Endothelial cell of umbilical vein (primary cell): ENCODE data around the gene FAM124B. TPM values are rescaled to one million over a fixed set of nuclear protein-coding genes. Genes with fewer than 3 reads are reported as not detected.

Source experiments
- BruUV-seq: library from RNA; stranded (reverse); fragments of 400-500 nt; replicated peaks from 2 replicates; lab custom pipeline; 2021; lab: Mats Ljungman, UMichigan
- CTCF ChIA-PET: fragments of 300-600, 350-600 bp; sonication (Branson Sonifier 250); formaldehyde crosslinking; loops from one replicate; lab custom pipeline; 2021; ENCODE audit warnings: antibody characterized with exemption, inconsistent platforms; lab: Charles Lee
- POLR2A ChIA-PET: fragments of 300-600, 350-600 bp; sonication (Branson Sonifier 250); formaldehyde crosslinking; loops from one replicate; lab custom pipeline; 2021; ENCODE audit warnings: antibody characterized with exemption, inconsistent platforms; lab: Charles Lee
- DNase-seq: peaks from one replicate; pipeline ENCODE4 v3.0.0-alpha.2; 2011; ENCODE audit warnings: low read depth, low spot score
- FAIRE-seq: peaks from 2 replicates; lab custom pipeline; 2011; peaks lifted over from hg19 to GRCh38; lab: Jason Lieb, UNC
- H2AFZ ChIP-seq: 2 replicates; pipeline ENCODE4 v1.6.0; 2012; ENCODE audit warnings: low read depth, low read length, control low read depth, inconsistent platforms
- H3K27ac ChIP-seq: 2 replicates; pipeline ENCODE4 v1.5.1; 2011; ENCODE audit warnings: low read depth, mild to moderate bottlenecking, control low read depth, low read length, moderate library complexity; ENCODE audit not compliant: insufficient read depth
- H3K27me3 ChIP-seq, 2 experiments: 2 replicates each; pipeline versions ENCODE4 v1.6.0 to v1.6.1; 2011; ENCODE audit warnings: low read length in 2 of 2, mixed read lengths in 1 of 2; ENCODE audit not compliant: control insufficient read depth in 2 of 2, insufficient read depth in 2 of 2
- H3K36me3 ChIP-seq, 2 experiments: 2 replicates in 1 of 2; 3 replicates in 1 of 2; pipeline ENCODE4 v1.5.1; 2011; ENCODE audit warnings: low read length in 2 of 2, mild to moderate bottlenecking in 1 of 2, moderate library complexity in 1 of 2; ENCODE audit not compliant: control insufficient read depth in 2 of 2, insufficient read depth in 2 of 2; ENCODE audit errors: extremely low read depth in 1 of 2
- H3K4me1 ChIP-seq: 3 replicates; pipeline ENCODE4 v1.5.1; 2011; ENCODE audit warnings: mild to moderate bottlenecking, low read length; ENCODE audit not compliant: control insufficient read depth, insufficient read depth; ENCODE audit errors: extremely low read depth
- H3K4me2 ChIP-seq: 2 replicates; pipeline ENCODE4 v1.6.1; 2011; ENCODE audit warnings: low read length, control low read depth, mixed read lengths; ENCODE audit not compliant: insufficient read depth
- H3K4me3 ChIP-seq, 3 experiments: fragments of 200-600 bp in 1 of 3; sonication (generic), shearing (Covaris generic) in 1 of 3; replicated peaks in 1 of 3; 2 replicates each; pipeline ENCODE4 v1.5.1; 2011 to 2016; ENCODE audit warnings: control low read depth in 3 of 3, low read length in 3 of 3, mild to moderate bottlenecking in 2 of 3, inconsistent platforms in 1 of 3, low read depth in 1 of 3, moderate library complexity in 1 of 3; ENCODE audit not compliant: insufficient read depth in 1 of 3
- H3K79me2 ChIP-seq: 2 replicates; pipeline ENCODE4 v1.6.0; 2012; ENCODE audit warnings: low read length, inconsistent platforms; ENCODE audit not compliant: control insufficient read depth, insufficient read depth
- H3K9ac ChIP-seq: replicated peaks from 2 replicates; pipeline ENCODE3; 2011; ENCODE audit warnings: low read length, control low read depth; ENCODE audit not compliant: insufficient read depth; ENCODE audit errors: extremely low read depth
- H3K9me1 ChIP-seq: replicated peaks from 3 replicates; pipeline ENCODE4 v1.6.0; 2011; ENCODE audit warnings: mild to moderate bottlenecking, low read length; ENCODE audit not compliant: control insufficient read depth, insufficient read depth; ENCODE audit errors: extremely low read depth
- H3K9me3 ChIP-seq: replicated peaks from 2 replicates; pipeline ENCODE4 v1.5.1; 2012; ENCODE audit warnings: low read length, inconsistent platforms; ENCODE audit not compliant: control insufficient read depth, insufficient read depth
- H4K20me1 ChIP-seq: replicated peaks from 2 replicates; pipeline ENCODE3; 2011; ENCODE audit warnings: mild to moderate bottlenecking, low read length; ENCODE audit not compliant: control insufficient read depth, insufficient read depth; ENCODE audit errors: extremely low read depth
- FOS ChIP-seq: IDR thresholded peaks from 2 replicates; pipeline ENCODE4 v1.6.1; 2011; ENCODE audit warnings: mild to moderate bottlenecking, low read length, moderate library complexity, borderline replicate concordance; ENCODE audit not compliant: insufficient read depth
- GATA2 ChIP-seq: IDR thresholded peaks from 2 replicates; pipeline ENCODE4 v1.7.0; 2011; ENCODE audit warnings: low read depth, mild to moderate bottlenecking, moderate library complexity, mixed read lengths, low read length; ENCODE audit not compliant: insufficient read length, insufficient read depth
- JUN ChIP-seq: IDR thresholded peaks from 2 replicates; pipeline ENCODE4 v1.6.1; 2011; ENCODE audit warnings: borderline replicate concordance, low read depth; ENCODE audit not compliant: insufficient read length, insufficient read depth
- MYC ChIP-seq: IDR thresholded peaks from one replicate; pipeline ENCODE4 v1.6.1; 2011; ENCODE audit warnings: mild to moderate bottlenecking, low read depth, low read length
- POLR2A ChIP-seq: IDR thresholded peaks from 2 replicates; pipeline ENCODE4 v1.6.1; 2012; ENCODE audit warnings: low read depth, mild to moderate bottlenecking, control low read depth, low read length
- POLR2AphosphoS5 ChIP-seq: IDR thresholded peaks from 2 replicates; pipeline ENCODE4 v1.6.1; 2012; ENCODE audit warnings: low read depth, mild to moderate bottlenecking, control low read depth, low read length, moderate library complexity; ENCODE audit not compliant: insufficient read depth
- dilution Hi-C: fragments of 300-500 bp; cut with MboI; formaldehyde crosslinking; loops from one replicate; pipeline ENCODE4 v1.15.0; 2019; ENCODE audit warnings: low sequenced_read_pairs; ENCODE audit not compliant: extremely low pct_ligation_motif_present
- intact Hi-C: fragments of 100-400 bp; cut with micrococcal nuclease; formaldehyde crosslinking; loops from one replicate; pipeline ENCODE4 v1.10.0; 2022
- polyA plus RNA-seq, 4 experiments: library from polyadenylated mRNA; depleted of rRNA in 3 of 4; stranded (reverse) in 3 of 4; unstranded in 1 of 4; fragments of >200 nt; gene quantifications; 2 replicates each; pipeline versions ENCODE4 v1.2.1 to v1.2.3, GENCODE V29; 2011 to 2012; ENCODE audit warnings: missing spikeins in 1 of 4
- total RNA-seq: library from RNA; stranded (reverse); gene quantifications from 2 replicates; pipeline ENCODE4 v1.2.3, GENCODE V29; 2021
- TF ChIP-seq, protein P1 (sequence below), 2 donors: IDR thresholded peaks; 1 replicate in 1 of 2; 2 replicates in 1 of 2; pipeline ENCODE4 v1.5.1; 2011; ENCODE audit warnings: low read length in 2 of 2, mild to moderate bottlenecking in 2 of 2, moderate library complexity in 2 of 2, control low read depth in 1 of 2, inconsistent platforms in 1 of 2, low read depth in 1 of 2; ENCODE audit not compliant: insufficient read depth in 1 of 2; ENCODE audit errors: extremely low read depth in 1 of 2
- TF ChIP-seq, protein P2 (sequence below): IDR thresholded peaks from 2 replicates; pipeline ENCODE4 v1.6.1; 2011; ENCODE audit not compliant: insufficient read depth, insufficient read length

Gene FAM124B
- total and polyA plus RNA-seq, 2 donors (not counting 3 experiments of a cell fraction or from before 2014, with no cell fraction given) = 82.0 to 119 TPM

DNA sequence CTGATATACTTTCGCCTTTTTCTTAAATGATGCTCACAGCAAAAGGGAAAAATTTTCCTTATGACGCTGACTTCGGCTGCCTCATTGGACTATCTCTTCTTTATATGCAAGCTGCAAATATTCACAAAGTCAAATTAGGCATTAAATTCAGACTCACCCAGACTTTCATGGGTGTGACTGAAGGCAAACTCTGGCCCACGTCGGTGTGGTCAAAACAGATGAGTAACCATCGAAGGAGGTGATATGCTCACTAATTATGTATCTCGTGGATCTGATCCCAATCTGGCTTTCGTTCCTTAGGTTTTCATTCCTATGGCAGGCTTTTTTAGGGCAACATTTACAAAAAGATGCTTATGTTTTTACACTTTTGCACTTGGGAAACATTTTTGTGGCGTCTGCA, 36.6 kb downstream of the FAM124B start:
- no peak for DNase-seq
- Histone ChIP-seq H3K4me2 (no peak overlapping the region), H3K9me1 (no peaks in the 10 kb centered on the region), H3K36me3 (no peaks in the 10 kb centered on the region), H3K27ac (no peak overlapping the region), H2AFZ (no peak overlapping the region), H3K9ac (no peak overlapping the region), H3K9me3 (no peaks in the 10 kb centered on the region), H4K20me1 (no peaks in the 10 kb centered on the region), H3K79me2 (no peaks in the 10 kb centered on the region), H3K27me3 (no peaks in the 10 kb centered on the region), H3K4me3 (no peak overlapping the region), H3K4me1 (no peaks in the 10 kb centered on the region)
- CTCF ChIA-PET = interaction anchor here (1.5 kb wide), 1 partner anchor 395 kb away, joined by 9 read pairs; no protein-coding TSS in a partner anchor
- POLR2A ChIA-PET = no interaction called here
- TF ChIP-seq JUN (no peak), MYC (no peak), POLR2AphosphoS5 (no peak), FOS (no peak), GATA2 (no peak), POLR2A (no peak)
- TF ChIP-seq, protein P1, sequence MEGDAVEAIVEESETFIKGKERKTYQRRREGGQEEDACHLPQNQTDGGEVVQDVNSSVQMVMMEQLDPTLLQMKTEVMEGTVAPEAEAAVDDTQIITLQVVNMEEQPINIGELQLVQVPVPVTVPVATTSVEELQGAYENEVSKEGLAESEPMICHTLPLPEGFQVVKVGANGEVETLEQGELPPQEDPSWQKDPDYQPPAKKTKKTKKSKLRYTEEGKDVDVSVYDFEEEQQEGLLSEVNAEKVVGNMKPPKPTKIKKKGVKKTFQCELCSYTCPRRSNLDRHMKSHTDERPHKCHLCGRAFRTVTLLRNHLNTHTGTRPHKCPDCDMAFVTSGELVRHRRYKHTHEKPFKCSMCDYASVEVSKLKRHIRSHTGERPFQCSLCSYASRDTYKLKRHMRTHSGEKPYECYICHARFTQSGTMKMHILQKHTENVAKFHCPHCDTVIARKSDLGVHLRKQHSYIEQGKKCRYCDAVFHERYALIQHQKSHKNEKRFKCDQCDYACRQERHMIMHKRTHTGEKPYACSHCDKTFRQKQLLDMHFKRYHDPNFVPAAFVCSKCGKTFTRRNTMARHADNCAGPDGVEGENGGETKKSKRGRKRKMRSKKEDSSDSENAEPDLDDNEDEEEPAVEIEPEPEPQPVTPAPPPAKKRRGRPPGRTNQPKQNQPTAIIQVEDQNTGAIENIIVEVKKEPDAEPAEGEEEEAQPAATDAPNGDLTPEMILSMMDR (IDR thresholded peaks at IDR 0.05; ENCODE audit: extremely low read depth in 1 of 2, insufficient read depth in 1 of 2, low read depth in 1 of 2, low read length in 2 of 2) = no peak
- TF ChIP-seq, protein P2, sequence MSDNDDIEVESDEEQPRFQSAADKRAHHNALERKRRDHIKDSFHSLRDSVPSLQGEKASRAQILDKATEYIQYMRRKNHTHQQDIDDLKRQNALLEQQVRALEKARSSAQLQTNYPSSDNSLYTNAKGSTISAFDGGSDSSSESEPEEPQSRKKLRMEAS = no peak
- intact Hi-C loops = no loop called here
- dilution Hi-C loops = no loop called here
- FAIRE-seq = no peak
- no TSS peak for BruUV-seq
